PC-9 (cell line): ENCODE measurements around the gene CYB5RL. TPM values are rescaled to one million over a fixed set of nuclear protein-coding genes. Genes with fewer than 3 reads are reported as not detected.

Experiments used
- BruUV-seq: library from RNA; stranded (reverse); fragments of 400-500 nt; replicated peaks from 2 replicates; lab custom pipeline; 2021; lab: Mats Ljungman, UMichigan
- CTCF ChIA-PET: fragments of 300-600 bp; sonication (Branson Sonifier 250); formaldehyde crosslinking; loops from one replicate; lab custom pipeline; 2022; ENCODE audit warnings: antibody characterized with exemption; lab: Charles Lee
- POLR2A ChIA-PET: fragments of 300-600 bp; sonication (Branson Sonifier 250); formaldehyde crosslinking; loops from one replicate; lab custom pipeline; 2022; ENCODE audit warnings: antibody characterized with exemption; ENCODE audit not compliant: unreplicated experiment; lab: Charles Lee
- DNase-seq, 2 experiments: peaks; one replicate each; pipeline versions ENCODE4 v3.0.0 to v3.0.0-alpha.2; 2015 to 2022; ENCODE audit warnings: mixed read lengths in 1 of 2
- H2AFZ ChIP-seq: fragments of 200-600 bp; sonication (generic); 2 replicates; pipeline ENCODE4 v1.8.1; 2017; ENCODE audit warnings: antibody characterized with exemption
- H3F3A ChIP-seq: fragments of 200-600 bp; sonication (generic); 2 replicates; pipeline ENCODE4 v1.8.1; 2017; ENCODE audit warnings: antibody characterized with exemption, mild to moderate bottlenecking, low read depth; ENCODE audit not compliant: insufficient read depth
- H3K27ac ChIP-seq: fragments of 200-600 bp; sonication (generic); 2 replicates; pipeline ENCODE4 v1.6.1; 2016; ENCODE audit warnings: mixed run types
- H3K27me3 ChIP-seq: fragments of 200-600 bp; sonication (generic); 2 replicates; pipeline ENCODE4 v1.6.1; 2016; ENCODE audit warnings: low read depth, mixed run types; ENCODE audit not compliant: insufficient read depth
- H3K36me3 ChIP-seq: fragments of 200-600 bp; sonication (generic); 2 replicates; pipeline ENCODE4 v1.6.1; 2016; ENCODE audit warnings: low read depth, mixed run types
- H3K4me1 ChIP-seq: fragments of 200-600 bp; sonication (generic); replicated peaks from 2 replicates; pipeline ENCODE4 v1.6.1; 2016; ENCODE audit warnings: mixed run types; ENCODE audit not compliant: insufficient read depth
- H3K4me2 ChIP-seq: fragments of 200-600 bp; sonication (generic); 2 replicates; pipeline ENCODE4 v1.6.1; 2017; ENCODE audit warnings: mixed run types
- H3K4me3 ChIP-seq: fragments of 200-600 bp; sonication (generic); 2 replicates; pipeline ENCODE4 v1.6.1; 2016; ENCODE audit warnings: mixed run types
- H3K79me2 ChIP-seq: fragments of 200-600 bp; sonication (generic); 2 replicates; pipeline ENCODE4 v1.6.1; 2017; ENCODE audit warnings: low read depth, mixed run types
- H3K9me2 ChIP-seq: fragments of 200-600 bp; sonication (generic); 2 replicates; pipeline ENCODE4 v1.8.1; 2017; ENCODE audit warnings: mild to moderate bottlenecking; ENCODE audit not compliant: insufficient read depth
- H3K9me3 ChIP-seq: fragments of 200-600 bp; sonication (generic); 2 replicates; pipeline ENCODE4 v1.8.1; 2016; ENCODE audit warnings: low read depth; ENCODE audit not compliant: insufficient read depth
- H4K20me1 ChIP-seq: fragments of 200-600 bp; sonication (generic); 2 replicates; pipeline ENCODE4 v1.8.1; 2017; ENCODE audit not compliant: insufficient read depth
- CTCF ChIP-seq: fragments of 200-600 bp; sonication (generic); conservative IDR thresholded peaks from 2 replicates; pipeline ENCODE4 v1.6.1; 2017; ENCODE audit warnings: mixed run types, antibody characterized with exemption, mild to moderate bottlenecking, moderate library complexity
- EZH2 ChIP-seq: fragments of 200-600 bp; sonication (generic); IDR thresholded peaks from 2 replicates; pipeline ENCODE4 v1.8.0; 2017; ENCODE audit warnings: antibody characterized with exemption, low read depth
- intact Hi-C: fragments of 100-400 bp; cut with micrococcal nuclease; formaldehyde crosslinking; loops from one replicate; pipeline ENCODE4 v1.10.0; 2022; ENCODE audit not compliant: unreplicated experiment
- total RNA-seq: library from RNA; stranded (reverse); gene quantifications from 2 replicates; pipeline ENCODE4 v1.2.3, GENCODE V29; 2021

CYB5RL gene
- total RNA-seq, 1 experiment from 2014 or later: 6.7 TPM

- no peaks in the 10 kb centered on the region for H4K20me1 ChIP-seq
- TF ChIP-seq EZH2: no peak
- TF ChIP-seq CTCF: no peak
- no peak overlapping the region for H3K4me2 ChIP-seq
- no peaks in the 10 kb centered on the region for H3K9me2 ChIP-seq
- no peaks in the 10 kb centered on the region for H3K9me3 ChIP-seq
- no peak overlapping the region for H2AFZ ChIP-seq
- no peak overlapping the region for H3K4me3 ChIP-seq
- CTCF ChIA-PET: no interaction called here
- H3K4me1 ChIP-seq: no peaks in the 10 kb centered on the region
- H3K79me2 ChIP-seq: no peaks in the 10 kb centered on the region
- BruUV-seq: no TSS peak
- H3K27ac ChIP-seq: no peak overlapping the region
- DNase-seq: no peak
- no peaks in the 10 kb centered on the region for H3K27me3 ChIP-seq
- intact Hi-C loops: no loop called here
- H3F3A ChIP-seq: no peaks in the 10 kb centered on the region
- H3K36me3 ChIP-seq: no peaks in the 10 kb centered on the region
- POLR2A ChIA-PET: no interaction called here
Measured at GRCh38 chr1:54171016-54171415, 28.8 kb downstream of the CYB5RL start.

GRCh38 chr1:54169068-54169467, 30.8 kb downstream of the CYB5RL start:
- H3F3A ChIP-seq: no peaks in the 10 kb centered on the region
- intact Hi-C loops: no loop called here
- no peaks in the 10 kb centered on the region for H3K4me1 ChIP-seq
- H3K9me3 ChIP-seq: no peaks in the 10 kb centered on the region
- no peak overlapping the region for H2AFZ ChIP-seq
- no peak overlapping the region for H3K4me2 ChIP-seq
- ChIA-PET POLR2A (no interaction called here), CTCF (no interaction called here)
- H3K4me3 ChIP-seq: no peak overlapping the region
- TF ChIP-seq EZH2 (no peak), CTCF (no peak)
- no peak overlapping the region for H3K27ac ChIP-seq
- no TSS peak for BruUV-seq
- no peaks in the 10 kb centered on the region for H3K79me2 ChIP-seq
- no peak for DNase-seq
- no peaks in the 10 kb centered on the region for H3K9me2 ChIP-seq
- no peaks in the 10 kb centered on the region for H3K36me3 ChIP-seq
- no peaks in the 10 kb centered on the region for H4K20me1 ChIP-seq
- no peaks in the 10 kb centered on the region for H3K27me3 ChIP-seq

GRCh38 chr1:54168206-54168965, 31.4 kb downstream of the CYB5RL start:
- no peak overlapping the region for H2AFZ ChIP-seq
- no peaks in the 10 kb centered on the region for H4K20me1 ChIP-seq
- H3K36me3 ChIP-seq: no peaks in the 10 kb centered on the region
- H3K9me3 ChIP-seq: no peaks in the 10 kb centered on the region
- no peak overlapping the region for H3K4me3 ChIP-seq
- CTCF ChIA-PET: interaction anchor here (0.7 kb wide), 1 partner anchor 853 kb away, joined by 4 read pairs; no protein-coding TSS in a partner anchor
- POLR2A ChIA-PET: no interaction called here
- no TSS peak for BruUV-seq
- H3K4me1 ChIP-seq: no peaks in the 10 kb centered on the region
- H3K9me2 ChIP-seq: no peaks in the 10 kb centered on the region
- H3F3A ChIP-seq: no peaks in the 10 kb centered on the region
- no peaks in the 10 kb centered on the region for H3K27me3 ChIP-seq
- no peak for TF ChIP-seq EZH2
- TF ChIP-seq CTCF: no peak
- H3K4me2 ChIP-seq: no peak overlapping the region
- H3K79me2 ChIP-seq: no peaks in the 10 kb centered on the region
- intact Hi-C loops: no loop called here
- H3K27ac ChIP-seq: no peak overlapping the region
- DNase-seq: no peak
